ENCODE measurements around the gene GRIN2C.

Gene GRIN2C

DNA sequence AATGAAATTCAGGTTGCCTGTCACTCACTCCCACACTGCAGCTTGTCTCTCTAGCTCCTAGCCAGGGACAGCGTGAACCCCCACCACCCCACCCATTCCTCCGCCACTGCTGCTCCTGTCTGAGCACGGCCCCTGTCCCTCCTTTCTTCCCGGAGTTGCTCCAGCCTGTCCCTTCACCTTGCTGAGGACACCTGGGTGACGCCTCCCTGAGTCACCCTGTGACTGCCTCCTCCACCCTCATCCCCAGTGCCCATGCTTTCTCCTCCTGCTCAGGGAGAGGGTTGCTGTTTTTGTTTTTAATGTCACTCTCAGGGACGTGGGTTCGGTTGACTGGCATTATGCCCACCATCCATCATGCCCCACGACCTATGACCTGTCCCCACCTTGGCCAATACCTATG lies 57.8 kb downstream of the GRIN2C start:
- no peak for DNase-seq (ENCODE audit: low read depth in 2 of 2)

DNA sequence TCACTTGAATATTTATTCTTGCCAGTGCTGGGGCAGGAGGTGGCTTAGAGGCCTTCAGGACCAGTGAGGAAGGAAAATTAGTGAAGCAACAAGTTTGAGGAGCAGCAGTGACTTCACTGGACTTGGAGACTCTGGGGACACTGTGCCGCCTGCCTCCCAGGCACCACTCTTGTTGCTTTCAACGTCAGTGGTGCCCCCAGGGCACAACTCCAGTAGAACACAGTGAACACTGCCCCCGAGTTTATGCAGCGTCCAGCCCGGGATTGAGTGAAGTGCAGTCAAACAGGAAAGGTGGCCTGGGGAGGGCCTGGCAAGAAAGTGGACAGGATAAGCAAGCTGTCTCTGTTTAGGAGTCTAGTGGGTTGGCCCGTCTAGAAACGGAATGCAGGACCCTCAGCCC lies 59.2 kb downstream of the GRIN2C start:
- DNase-seq (ENCODE audit: low read depth in 2 of 2) = no peak

DNA sequence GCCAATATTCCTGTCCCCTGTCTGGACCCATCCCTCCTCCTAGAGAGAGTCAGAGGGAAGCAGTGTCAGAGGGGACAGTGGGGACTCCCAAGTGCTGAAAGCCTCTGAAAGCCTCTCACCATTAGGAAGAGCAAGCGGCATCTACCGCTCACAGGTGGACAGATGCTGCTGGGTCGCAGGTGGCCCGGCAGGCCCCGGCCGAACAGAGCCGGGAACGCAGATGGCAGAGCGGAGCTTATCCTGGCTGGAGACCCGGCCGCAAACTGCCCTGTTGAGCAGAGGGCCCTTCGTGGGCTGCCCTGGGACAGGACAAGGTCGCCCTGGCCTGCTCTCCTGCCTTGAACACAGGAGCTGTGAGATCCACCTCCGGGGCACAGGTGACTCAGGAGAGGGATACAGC lies 60.6 kb downstream of the GRIN2C start:
- DNase-seq (ENCODE audit: low read depth in 2 of 2) = no peak

DNA sequence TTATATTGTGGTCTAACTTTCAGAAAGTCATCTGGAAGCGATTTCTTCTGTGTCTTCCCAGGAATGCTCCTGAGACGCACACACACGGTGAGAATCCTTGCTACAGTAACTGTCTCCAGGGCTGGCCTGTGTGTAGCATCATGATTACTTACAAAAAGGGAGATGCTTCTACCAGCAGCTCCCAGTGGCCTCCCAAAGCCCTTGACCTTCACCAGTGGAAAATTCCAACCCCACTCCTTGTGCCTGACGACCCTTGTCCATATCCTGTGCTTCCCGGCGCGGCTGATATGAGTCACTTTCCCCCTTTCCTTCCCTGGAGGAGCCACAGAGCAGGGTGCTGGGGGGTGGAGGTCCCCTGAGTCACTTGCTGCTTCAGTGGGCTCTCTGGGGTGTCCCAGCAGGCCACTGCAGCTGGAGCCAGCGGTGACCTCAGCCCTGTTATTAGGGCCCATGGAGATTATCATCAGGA lies 61.4 kb downstream of the GRIN2C start:
- DNase-seq (ENCODE audit: low read depth in 2 of 2) = no peak

DNA sequence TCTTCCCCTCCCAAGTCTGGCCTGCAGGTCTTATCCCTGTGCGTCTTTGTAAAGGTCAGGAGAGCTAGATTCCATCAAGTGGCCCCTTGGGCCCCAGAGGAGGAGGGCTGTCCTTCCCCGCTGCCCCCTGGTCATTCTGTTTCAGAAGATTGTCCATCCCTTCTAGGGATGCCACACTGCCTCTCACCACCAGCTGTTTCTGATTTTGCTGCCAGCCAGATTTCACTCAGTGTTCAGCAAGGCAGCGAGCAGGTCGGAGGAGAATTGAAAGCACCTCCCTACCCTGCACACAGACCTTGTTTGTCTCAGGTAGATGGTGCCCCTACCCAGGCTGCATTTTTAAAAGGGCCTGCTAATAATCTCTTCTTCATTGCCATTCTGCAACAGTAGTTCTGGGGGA lies 61.9 kb downstream of the GRIN2C start:
- no peak for DNase-seq (ENCODE audit: low read depth in 2 of 2)

DNA sequence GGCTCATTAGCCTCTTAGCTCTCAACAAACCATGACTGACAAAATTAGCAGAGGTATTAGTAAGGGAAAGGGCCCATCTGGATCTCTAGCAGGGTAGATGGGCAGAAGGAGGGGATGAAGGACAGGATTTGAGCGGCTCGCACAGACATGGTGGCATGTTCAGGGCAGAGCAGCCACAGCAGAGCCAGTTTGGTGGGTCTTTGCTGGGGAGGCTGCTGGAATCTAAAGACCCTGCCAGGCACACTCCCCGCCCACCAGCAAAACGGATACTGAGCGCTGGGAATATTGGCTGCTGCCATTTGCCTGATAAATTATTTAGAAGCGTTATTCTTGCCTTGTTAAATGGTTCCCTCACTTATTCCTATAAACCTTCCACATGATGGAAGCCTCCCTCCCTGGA lies 62.8 kb downstream of the GRIN2C start:
- no peak for DNase-seq (ENCODE audit: low read depth in 2 of 2)

DNA sequence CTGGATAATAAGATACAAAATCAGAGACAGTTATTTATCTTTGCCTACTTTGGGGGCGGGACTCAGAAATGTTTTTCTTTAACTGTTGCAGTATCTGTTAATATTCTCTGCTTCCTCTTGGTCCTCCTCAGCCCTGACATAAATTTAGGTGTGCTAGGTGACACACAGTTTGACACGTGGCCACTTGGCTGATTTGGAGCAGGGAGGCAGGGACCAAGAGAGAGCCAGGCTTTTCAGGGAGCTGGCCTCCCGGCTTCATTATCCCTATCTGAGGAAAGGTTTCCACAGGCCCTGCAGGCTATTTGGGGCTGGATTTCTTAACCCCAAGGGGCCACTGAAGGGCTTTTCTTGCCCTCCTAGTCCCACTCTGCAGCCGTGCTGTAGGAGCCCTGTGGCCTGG lies 63.5 kb downstream of the GRIN2C start:
- DNase-seq (ENCODE audit: low read depth in 2 of 2) = no peak

DNA sequence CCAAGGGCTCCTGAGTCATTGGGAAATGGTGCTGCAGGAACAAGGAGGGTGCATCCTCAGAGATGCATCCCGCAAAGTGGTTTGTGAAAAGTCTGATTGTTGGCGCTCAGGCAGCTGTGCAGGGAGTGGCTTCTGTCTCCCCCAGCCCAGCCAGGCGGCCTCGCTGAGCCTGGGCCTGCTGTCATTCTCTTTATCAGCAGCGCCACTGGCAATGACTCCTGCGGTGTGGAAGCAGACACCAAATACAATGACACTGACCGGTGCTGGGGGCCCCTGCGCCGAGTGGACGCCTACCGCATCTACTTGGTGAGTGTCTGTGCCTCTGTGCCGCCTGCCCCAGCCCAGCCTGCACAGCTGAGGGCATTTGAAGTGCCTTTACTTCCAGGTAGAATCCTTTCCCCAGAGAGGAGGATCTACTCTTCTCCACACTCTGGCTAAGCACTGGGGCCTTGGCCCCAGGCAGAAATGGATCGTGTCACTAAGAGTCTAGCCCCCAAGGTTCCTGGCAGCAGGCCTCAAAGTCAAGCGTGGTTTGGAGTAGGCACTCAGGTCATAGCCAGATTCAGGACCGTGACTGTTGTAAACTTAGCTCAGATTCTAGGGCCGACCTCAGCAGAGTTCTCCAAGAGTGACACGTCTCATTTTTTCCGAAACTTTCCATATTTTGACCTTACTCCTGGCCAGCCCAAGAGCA lies 64.2 kb downstream of the GRIN2C start:
- DNase-seq (ENCODE audit: low read depth in 2 of 2) = no peak

DNA sequence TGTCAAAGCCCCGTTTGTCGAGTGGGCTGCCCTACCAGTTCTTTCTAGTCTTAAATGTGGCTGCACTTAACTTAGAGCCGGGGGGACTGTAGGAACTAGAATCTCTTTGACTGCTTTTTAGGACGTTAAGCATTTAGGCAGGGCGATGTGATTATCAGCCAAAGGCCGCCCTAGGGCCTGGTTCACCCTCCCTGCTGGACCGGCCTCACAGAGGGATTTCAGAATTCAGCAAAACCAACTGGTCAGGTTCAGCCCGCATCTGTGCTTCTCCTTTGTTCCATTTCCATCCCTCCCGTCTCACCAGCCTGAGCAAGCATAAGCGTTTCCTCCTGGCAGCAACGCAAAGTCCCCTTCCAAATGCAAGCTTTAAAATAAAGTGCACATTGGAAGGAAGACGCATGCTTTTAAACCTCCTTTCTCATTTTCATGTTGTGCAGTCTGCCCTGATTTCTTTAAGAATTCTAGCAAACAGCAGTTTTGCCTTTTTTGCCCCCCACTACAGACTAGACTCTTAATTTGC lies 67.0 kb downstream of the GRIN2C start:
- no peak for DNase-seq (ENCODE audit: low read depth in 2 of 2)
